OCI-LY7 (cell line): ENCODE measurements around the gene PLA2G4D.

Experiments
- CTCF ChIP-seq: fragments of 200-600 bp; sonication (generic); conservative IDR thresholded peaks from 2 replicates; pipeline ENCODE4 v1.5.1; 2014; ENCODE audit warnings: mild to moderate bottlenecking, antibody characterized with exemption, low read length, moderate library complexity, mixed read lengths
- EZH2phosphoT487 ChIP-seq: fragments of 200-600 bp; sonication (generic); IDR thresholded peaks from 2 replicates; pipeline ENCODE4 v1.6.1; 2018; ENCODE audit warnings: low read depth, borderline replicate concordance, mild to moderate bottlenecking, mixed run types, antibody characterized with exemption, low read length, moderate library complexity, mixed read lengths

GRCh38 chr15:42021593-42021992 is 72.8 kb downstream of the PLA2G4D start:
- TF ChIP-seq CTCF = no peak
- TF ChIP-seq EZH2phosphoT487 = no peak
